ENCODE measurements around the gene NDUFB7. TPM values are rescaled to one million over a fixed set of nuclear protein-coding genes. Genes with fewer than 3 reads are reported as not detected.
"Not testable (repeated sequence)": the region's sequence is repeated elsewhere in the genome, so short reads cannot be mapped to it uniquely, and the experiment has no call there.

Gene NDUFB7
- polyA plus RNA-seq, 1 experiment, result 97.3 TPM

DNA sequence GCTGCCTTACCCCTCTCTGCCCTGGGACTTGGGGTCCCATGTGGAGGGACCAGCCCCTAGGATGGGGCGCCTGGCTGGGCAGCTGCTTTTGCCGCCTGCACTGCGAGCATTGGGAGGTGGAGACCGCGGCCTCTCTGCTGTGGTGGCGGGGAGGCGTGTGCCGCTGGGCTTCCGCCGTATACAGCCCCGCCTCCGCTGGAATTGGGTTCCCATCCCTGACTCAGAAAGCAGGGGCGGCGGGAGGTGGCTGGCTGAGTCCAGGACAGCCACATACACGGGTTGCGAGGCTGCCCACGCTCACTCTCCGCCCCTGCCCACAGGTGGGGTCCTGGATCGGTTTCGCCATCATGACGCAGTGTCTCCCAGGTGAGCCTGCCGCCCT, 6.6 kb downstream of the NDUFB7 start:
- no peak overlapping the region for H3K4me3 ChIP-seq (ENCODE audit: low read depth, low read length)
- POLR2A ChIA-PET, result no interaction called here
- CTCF ChIA-PET, result interaction anchor here (2.2 kb wide), 1 partner anchor 9 kb away, joined by 9 read pairs; no protein-coding TSS in a partner anchor
- H3K9me3 ChIP-seq (ENCODE audit: control insufficient read depth, insufficient read depth, low read length), result peaks cover 9% of the 10 kb centered on the region; the same call in 1 of the 2 replicates
- TF ChIP-seq, protein P1, sequence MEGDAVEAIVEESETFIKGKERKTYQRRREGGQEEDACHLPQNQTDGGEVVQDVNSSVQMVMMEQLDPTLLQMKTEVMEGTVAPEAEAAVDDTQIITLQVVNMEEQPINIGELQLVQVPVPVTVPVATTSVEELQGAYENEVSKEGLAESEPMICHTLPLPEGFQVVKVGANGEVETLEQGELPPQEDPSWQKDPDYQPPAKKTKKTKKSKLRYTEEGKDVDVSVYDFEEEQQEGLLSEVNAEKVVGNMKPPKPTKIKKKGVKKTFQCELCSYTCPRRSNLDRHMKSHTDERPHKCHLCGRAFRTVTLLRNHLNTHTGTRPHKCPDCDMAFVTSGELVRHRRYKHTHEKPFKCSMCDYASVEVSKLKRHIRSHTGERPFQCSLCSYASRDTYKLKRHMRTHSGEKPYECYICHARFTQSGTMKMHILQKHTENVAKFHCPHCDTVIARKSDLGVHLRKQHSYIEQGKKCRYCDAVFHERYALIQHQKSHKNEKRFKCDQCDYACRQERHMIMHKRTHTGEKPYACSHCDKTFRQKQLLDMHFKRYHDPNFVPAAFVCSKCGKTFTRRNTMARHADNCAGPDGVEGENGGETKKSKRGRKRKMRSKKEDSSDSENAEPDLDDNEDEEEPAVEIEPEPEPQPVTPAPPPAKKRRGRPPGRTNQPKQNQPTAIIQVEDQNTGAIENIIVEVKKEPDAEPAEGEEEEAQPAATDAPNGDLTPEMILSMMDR (IDR thresholded peaks at IDR 0.05; ENCODE audit: low read depth, low read length), result no peak
- DNase-seq (ENCODE audit: low read depth, low spot score), result no peak
- H3K27me3 ChIP-seq (ENCODE audit: control insufficient read depth, insufficient read depth, low read length), result no peaks in the 10 kb centered on the region
- no peak overlapping the region for H3K27ac ChIP-seq (ENCODE audit: low read depth, low read length)

DNA sequence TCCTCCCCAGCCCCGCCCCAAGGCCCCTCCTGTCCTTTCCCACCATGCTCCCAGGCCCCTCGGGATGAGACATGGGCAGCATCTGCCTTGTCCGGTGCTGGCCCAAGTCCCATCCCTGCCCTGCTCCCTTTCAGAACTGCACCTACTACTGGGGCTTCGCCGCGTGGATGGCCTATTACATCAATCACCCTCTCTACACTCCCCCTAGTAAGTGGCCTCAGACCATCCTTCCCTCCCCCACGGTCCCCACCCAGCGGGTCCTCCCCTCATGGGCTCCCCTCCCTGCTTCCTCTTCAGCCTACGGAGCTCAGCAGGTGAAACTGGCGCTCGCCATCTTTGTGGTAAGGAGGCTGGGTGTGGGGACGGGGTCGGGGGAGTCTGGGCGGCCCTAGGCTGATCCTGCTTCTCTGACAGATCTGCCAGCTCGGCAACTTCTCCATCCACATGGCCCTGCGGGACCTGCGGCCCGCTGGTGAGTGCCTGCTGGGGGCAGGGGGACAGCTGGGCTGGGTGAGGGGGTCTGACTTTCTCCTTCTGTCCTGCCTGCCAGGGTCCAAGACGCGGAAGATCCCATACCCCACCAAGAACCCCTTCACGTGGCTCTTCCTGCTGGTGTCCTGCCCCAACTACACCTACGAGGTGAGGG, 7.1 kb downstream of the NDUFB7 start:
- H3K4me3 ChIP-seq (ENCODE audit: low read depth, low read length); DNase-seq (ENCODE audit: low read depth, low spot score); POLR2A ChIA-PET; H3K27ac ChIP-seq (ENCODE audit: low read depth, low read length); H3K9me3 ChIP-seq (ENCODE audit: control insufficient read depth, insufficient read depth, low read length); H3K27me3 ChIP-seq (ENCODE audit: control insufficient read depth, insufficient read depth, low read length): not testable (repeated sequence)
- CTCF ChIA-PET, result interaction anchor here (2.2 kb wide), 1 partner anchor 8 kb away, joined by 9 read pairs; no protein-coding TSS in a partner anchor

DNA sequence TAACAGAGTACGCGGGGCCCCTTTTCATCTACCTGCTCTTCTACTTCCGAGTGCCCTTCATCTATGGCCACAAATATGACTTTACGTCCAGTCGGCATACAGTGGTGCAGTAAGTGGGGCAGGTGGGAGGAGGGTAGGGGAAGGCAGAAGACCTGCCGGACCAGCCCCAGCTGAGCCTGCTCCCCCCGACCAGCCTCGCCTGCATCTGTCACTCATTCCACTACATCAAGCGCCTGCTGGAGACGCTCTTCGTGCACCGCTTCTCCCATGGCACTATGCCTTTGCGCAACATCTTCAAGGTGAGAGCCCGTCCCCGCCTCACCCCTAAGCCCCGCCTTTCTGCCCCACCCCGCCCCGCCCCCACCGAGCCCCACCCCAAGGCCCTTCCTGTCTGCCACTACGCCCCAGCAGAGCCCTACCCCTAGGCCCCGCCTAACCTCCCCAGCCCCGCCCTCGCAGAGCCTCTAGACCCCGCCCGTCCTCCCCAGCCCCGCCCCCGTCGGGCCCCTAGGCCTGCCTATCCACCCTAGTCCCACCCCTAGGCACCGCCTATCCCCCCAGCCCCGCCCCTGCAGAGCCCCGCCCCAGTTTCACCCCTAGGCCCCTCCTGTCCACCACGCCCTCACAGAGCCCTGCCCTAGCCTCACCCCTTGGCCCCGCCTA, 7.7 kb downstream of the NDUFB7 start:
- Histone ChIP-seq H3K4me3 (ENCODE audit: low read depth, low read length) (no peak overlapping the region), H3K27ac (ENCODE audit: low read depth, low read length) (no peak overlapping the region), H3K27me3 (ENCODE audit: control insufficient read depth, insufficient read depth, low read length) (no peaks in the 10 kb centered on the region), H3K9me3 (ENCODE audit: control insufficient read depth, insufficient read depth, low read length) (peaks cover 9% of the 10 kb centered on the region; the same call in 1 of the 2 replicates)
- ChIA-PET POLR2A (interaction anchor here (1.2 kb wide), 1 partner anchor 8 kb away, joined by 3 read pairs; the partner anchor contains the start of gene NDUFB7), CTCF (interaction anchor here (2.2 kb wide), 1 partner anchor 8 kb away, joined by 9 read pairs; no protein-coding TSS in a partner anchor)
- no peak for DNase-seq (ENCODE audit: low read depth, low spot score)
- TF ChIP-seq, protein P1 (IDR thresholded peaks at IDR 0.05; ENCODE audit: low read depth, low read length), result no peak

DNA sequence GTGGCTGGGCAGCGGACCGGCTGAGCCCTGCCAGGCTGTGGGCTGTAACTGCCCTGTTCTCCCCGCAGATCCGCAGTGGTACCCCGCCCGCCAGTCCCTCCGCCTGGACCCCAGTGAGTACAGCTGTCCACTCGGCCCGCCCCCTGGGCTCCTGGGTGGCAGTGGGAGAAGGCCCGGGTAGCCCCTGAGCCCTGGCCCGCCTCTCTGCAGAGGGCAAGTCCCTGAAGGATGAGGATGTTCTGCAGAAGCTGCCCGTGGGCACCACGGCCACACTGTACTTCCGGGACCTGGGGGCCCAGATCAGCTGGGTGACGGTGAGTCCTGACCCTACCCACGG, 8.3 kb downstream of the NDUFB7 start:
- H3K27me3 ChIP-seq (ENCODE audit: control insufficient read depth, insufficient read depth, low read length), result no peaks in the 10 kb centered on the region

More for the DNA sequence above, 8.3 kb downstream of the NDUFB7 start:
- ChIA-PET CTCF (no interaction called here), POLR2A (interaction anchor here (1.2 kb wide), 1 partner anchor 9 kb away, joined by 3 read pairs; the partner anchor contains the start of gene NDUFB7)
- TF ChIP-seq, protein P1 (IDR thresholded peaks at IDR 0.05; ENCODE audit: low read depth, low read length), result no peak
- DNase-seq (ENCODE audit: low read depth, low spot score), result no peak
- peaks cover 9% of the 10 kb centered on the region; the same call in 1 of the 2 replicates for H3K9me3 ChIP-seq (ENCODE audit: control insufficient read depth, insufficient read depth, low read length)
- no peak overlapping the region for H3K27ac ChIP-seq (ENCODE audit: low read depth, low read length)
- H3K4me3 ChIP-seq (ENCODE audit: low read depth, low read length), result no peak overlapping the region

Data from AG04450 (cell line).